Fibroblast of villous mesenchyme (primary cell): ENCODE measurements around the gene EBLN1. TPM values are rescaled to one million over a fixed set of nuclear protein-coding genes. Genes with fewer than 3 reads are reported as not detected.

Experiments used
- DNase-seq: peaks from one replicate; pipeline ENCODE4 v3.0.0-alpha.2; 2010; ENCODE audit warnings: low read depth
- H3K4me3 ChIP-seq: 2 replicates; pipeline ENCODE4 v1.5.1; 2011; ENCODE audit warnings: low read depth, mild to moderate bottlenecking, low read length
- CTCF ChIP-seq: IDR thresholded peaks from 2 replicates; pipeline ENCODE4 v1.5.1; 2012; ENCODE audit warnings: low read depth, mild to moderate bottlenecking, low read length; ENCODE audit not compliant: insufficient read depth
- total RNA-seq: library from RNA; depleted of rRNA; stranded (reverse); fragments of >200 nt; gene quantifications from 2 replicates; pipeline ENCODE4 v1.2.3, GENCODE V29; 2012

The EBLN1 gene
- total RNA-seq, 1 donor: not detected

- DNase-seq: no peak
- TF ChIP-seq CTCF: no peak
- no peak overlapping the region for H3K4me3 ChIP-seq
Observed at GRCh38 chr10:22170582-22170981, 47.2 kb downstream of the EBLN1 start.

- TF ChIP-seq CTCF: no peak
- DNase-seq: no peak
- H3K4me3 ChIP-seq: no peak overlapping the region
Observed at GRCh38 chr10:22159979-22160378, 57.8 kb downstream of the EBLN1 start.

GRCh38 chr10:22159180-22159579, 58.6 kb downstream of the EBLN1 start:
- DNase-seq: no peak
- no peak overlapping the region for H3K4me3 ChIP-seq
- TF ChIP-seq CTCF: no peak

Other genes starting within 250 kb of the EBLN1 start
- 36.7 and 53.5 TPM in 2 replicates for gene DNAJC1, start 214.3 kb downstream of the EBLN1 start, total RNA-seq
- gene COMMD3, start 98.4 kb upstream of the EBLN1 start, total RNA-seq: 32.9 and 38.4 TPM in 2 replicates
- 43.2 and 49.0 TPM in 2 replicates for gene BMI1, start 103.1 kb upstream of the EBLN1 start, total RNA-seq
- gene SPAG6, start 127.5 kb upstream of the EBLN1 start, total RNA-seq: not detected in 2 replicates